IMR-90 (cell line): ENCODE data around the gene HS2ST1. TPM values are rescaled to one million over a fixed set of nuclear protein-coding genes. Genes with fewer than 3 reads are reported as not detected.

ENCODE experiments used
- ATAC-seq: fragments of 200-7000 bp; cut with Tn5 transposase; 2 replicates; pipeline ENCODE4 v1.9.1; 2020; ENCODE audit warnings: low read depth, mild to moderate bottlenecking, moderate library complexity
- BruUV-seq: library from RNA; stranded (reverse); fragments of 400-500 nt; replicated peaks from 2 replicates; lab custom pipeline; 2021; lab: Mats Ljungman, UMichigan
- CTCF ChIA-PET: fragments of 300-600 bp; formaldehyde crosslinking; extraction: SDS; loops from one replicate; lab custom pipeline; 2021; ENCODE audit warnings: antibody characterized with exemption; lab: Yijun Ruan, JAX
- POLR2A ChIA-PET: fragments of 300-600 bp; sonication (Branson Sonifier 250); formaldehyde crosslinking; loops from one replicate; lab custom pipeline; 2022; ENCODE audit warnings: antibody characterized with exemption; ENCODE audit not compliant: unreplicated experiment; lab: Charles Lee
- DNase-seq: peaks from one replicate; pipeline ENCODE4 v3.0.0; 2013
- H2AFZ ChIP-seq: replicated peaks from 2 replicates; pipeline ENCODE3; 2013; ENCODE audit warnings: low read length, mild to moderate bottlenecking; ENCODE audit not compliant: poor library complexity
- H2AK5ac ChIP-seq: 2 replicates; pipeline ENCODE4 v1.6.1; 2013; ENCODE audit warnings: low read depth, low read length, inconsistent platforms
- H2AK9ac ChIP-seq: replicated peaks from 2 replicates; pipeline ENCODE3; 2013; ENCODE audit warnings: mild to moderate bottlenecking, low read depth, low read length, moderate library complexity; ENCODE audit not compliant: poor library complexity
- H2BK120ac ChIP-seq: 2 replicates; pipeline ENCODE4 v1.6.1; 2013; ENCODE audit warnings: low read depth, low read length, inconsistent platforms
- H2BK15ac ChIP-seq: 3 replicates; pipeline ENCODE4 v1.6.1; 2013; ENCODE audit warnings: low read depth, low read length, inconsistent platforms
- H2BK20ac ChIP-seq: 2 replicates; pipeline ENCODE4 v1.6.1; 2013; ENCODE audit warnings: low read depth, mild to moderate bottlenecking, inconsistent platforms, low read length, moderate library complexity
- H2BK5ac ChIP-seq: 2 replicates; pipeline ENCODE4 v1.6.1; 2013; ENCODE audit warnings: mild to moderate bottlenecking, low read depth, low read length, inconsistent platforms; ENCODE audit not compliant: poor library complexity, severe bottlenecking
- H3K14ac ChIP-seq: replicated peaks from 2 replicates; pipeline ENCODE4 v1.6.1; 2013; ENCODE audit warnings: low read depth, low read length, inconsistent platforms
- H3K18ac ChIP-seq: 2 replicates; pipeline ENCODE4 v1.6.1; 2013; ENCODE audit warnings: low read depth, low read length, control low read depth
- H3K23ac ChIP-seq: 2 replicates; pipeline ENCODE4 v1.6.1; 2013; ENCODE audit warnings: low read depth, low read length, inconsistent platforms
- H3K27ac ChIP-seq: 2 replicates; pipeline ENCODE4 v1.5.1; 2013; ENCODE audit warnings: mild to moderate bottlenecking, control low read depth, low read length; ENCODE audit not compliant: insufficient read depth
- H3K27me3 ChIP-seq: 2 replicates; pipeline ENCODE4 v1.6.1; 2013; ENCODE audit warnings: low read length; ENCODE audit not compliant: control insufficient read depth, insufficient read depth
- H3K36me3 ChIP-seq: 2 replicates; pipeline ENCODE4 v1.6.1; 2013; ENCODE audit warnings: low read length, mixed read lengths; ENCODE audit not compliant: control insufficient read depth, insufficient read depth
- H3K4ac ChIP-seq: 2 replicates; pipeline ENCODE4 v1.6.1; 2013; ENCODE audit warnings: low read depth, low read length, inconsistent platforms
- H3K4me1 ChIP-seq: 2 replicates; pipeline ENCODE4 v1.6.1; 2013; ENCODE audit warnings: low read length, mixed read lengths; ENCODE audit not compliant: control insufficient read depth, insufficient read depth
- H3K4me2 ChIP-seq: 2 replicates; pipeline ENCODE4 v1.6.1; 2013; ENCODE audit warnings: low read depth, mild to moderate bottlenecking, control low read depth, low read length, moderate library complexity
- H3K4me3 ChIP-seq: 2 replicates; pipeline ENCODE4 v1.5.1; 2013; ENCODE audit warnings: low read depth, mild to moderate bottlenecking, control low read depth, low read length, moderate library complexity; ENCODE audit not compliant: insufficient read depth
- H3K56ac ChIP-seq: 2 replicates; pipeline ENCODE4 v1.6.1; 2013; ENCODE audit warnings: low read length, inconsistent platforms; ENCODE audit not compliant: insufficient read depth; ENCODE audit errors: extremely low read depth
- H3K79me1 ChIP-seq, 2 experiments: 2 replicates each; pipeline ENCODE4 v1.6.1; 2013; ENCODE audit warnings: low read length in 2 of 2, inconsistent platforms in 1 of 2, low read depth in 1 of 2
- H3K9ac ChIP-seq: 2 replicates; pipeline ENCODE4 v1.6.1; 2013; ENCODE audit warnings: low read depth, low read length, control low read depth
- H3K9me1 ChIP-seq: 2 replicates; pipeline ENCODE4 v1.6.1; 2013; ENCODE audit warnings: low read length, inconsistent platforms; ENCODE audit not compliant: insufficient read depth
- H3K9me3 ChIP-seq: 2 replicates; pipeline ENCODE4 v1.6.1; 2013; ENCODE audit warnings: low read length; ENCODE audit not compliant: control insufficient read depth, insufficient read depth
- H4K20me1 ChIP-seq: 2 replicates; pipeline ENCODE4 v1.6.1; 2013; ENCODE audit warnings: low read length, inconsistent platforms; ENCODE audit not compliant: insufficient read depth
- H4K5ac ChIP-seq: 2 replicates; pipeline ENCODE4 v1.6.1; 2013; ENCODE audit warnings: mild to moderate bottlenecking, low read depth, low read length, control low read depth
- H4K8ac ChIP-seq, 2 experiments: 2 replicates each; pipeline ENCODE4 v1.6.1; 2013; ENCODE audit warnings: low read depth in 2 of 2, low read length in 2 of 2, control low read depth in 1 of 2, inconsistent platforms in 1 of 2
- H4K91ac ChIP-seq: 2 replicates; pipeline ENCODE4 v1.6.1; 2013; ENCODE audit warnings: low read depth, low read length, inconsistent platforms; ENCODE audit not compliant: insufficient read depth
- BHLHE40 ChIP-seq: fragments of 150-350 bp; IDR thresholded peaks from 2 replicates; pipeline ENCODE4 v1.6.1; 2016; ENCODE audit warnings: mild to moderate bottlenecking, low read depth, low read length
- CEBPB ChIP-seq: IDR thresholded peaks from 2 replicates; pipeline ENCODE4 v1.6.1; 2012; ENCODE audit warnings: low read depth, low read length, improper control_type of control experiment
- CHD1 ChIP-seq: IDR thresholded peaks from 2 replicates; pipeline ENCODE4 v1.6.1; 2012; ENCODE audit warnings: low read depth, low read length, improper control_type of control experiment
- CTCF ChIP-seq: conservative IDR thresholded peaks from 2 replicates; pipeline ENCODE4 v1.5.1; 2012; ENCODE audit warnings: mild to moderate bottlenecking, low read depth, low read length, improper control_type of control experiment
- ELK1 ChIP-seq: fragments of 150-350 bp; IDR thresholded peaks from 2 replicates; pipeline ENCODE4 v1.6.1; 2016; ENCODE audit warnings: low read depth, mild to moderate bottlenecking, low read length, moderate library complexity, borderline replicate concordance
- FOS ChIP-seq: fragments of 150-350 bp; IDR thresholded peaks from 2 replicates; pipeline ENCODE4 v1.6.1; 2016; ENCODE audit warnings: low read depth, low read length
- MAFK ChIP-seq: IDR thresholded peaks from 2 replicates; pipeline ENCODE4 v1.6.1; 2012; ENCODE audit warnings: low read depth, low read length, improper control_type of control experiment
- MAZ ChIP-seq: IDR thresholded peaks from 2 replicates; pipeline ENCODE4 v1.6.1; 2012; ENCODE audit warnings: low read depth, mild to moderate bottlenecking, low read length, improper control_type of control experiment, moderate library complexity, borderline replicate concordance
- MXI1 ChIP-seq: IDR thresholded peaks from 2 replicates; pipeline ENCODE4 v1.6.1; 2012; ENCODE audit warnings: low read depth, mild to moderate bottlenecking, low read length, moderate library complexity, borderline replicate concordance
- NFE2L2 ChIP-seq: fragments of 150-350 bp; IDR thresholded peaks from 2 replicates; pipeline ENCODE4 v1.6.1; 2016; ENCODE audit warnings: low read depth, mild to moderate bottlenecking, low read length
- POLR2A ChIP-seq: IDR thresholded peaks from 2 replicates; pipeline ENCODE4 v1.6.1; 2012; ENCODE audit warnings: mild to moderate bottlenecking, low read depth, low read length
- RAD21 ChIP-seq: IDR thresholded peaks from 2 replicates; pipeline ENCODE4 v1.6.1; 2012; ENCODE audit warnings: low read length, improper control_type of control experiment
- RCOR1 ChIP-seq: IDR thresholded peaks from 2 replicates; pipeline ENCODE4 v1.6.1; 2012; ENCODE audit warnings: mild to moderate bottlenecking, low read length, improper control_type of control experiment; ENCODE audit not compliant: insufficient replicate concordance
- RFX5 ChIP-seq: IDR thresholded peaks from 2 replicates; pipeline ENCODE4 v1.8.0; 2012; ENCODE audit warnings: low read depth, mild to moderate bottlenecking, low read length, moderate library complexity
- SMC3 ChIP-seq: fragments of 150-350 bp; IDR thresholded peaks from 2 replicates; pipeline ENCODE4 v1.6.1; 2016; ENCODE audit warnings: low read depth, mild to moderate bottlenecking, antibody characterized with exemption, low read length, moderate library complexity
- USF2 ChIP-seq: fragments of 150-350 bp; IDR thresholded peaks from 2 replicates; pipeline ENCODE4 v1.6.1; 2017; ENCODE audit warnings: mild to moderate bottlenecking, antibody characterized with exemption, low read length, low read depth
- WGBS, 2 experiments: methylation state at CpG; one replicate each; pipeline versions ENCODE4 v1.1.5 to v1.1.7; 2013; ENCODE audit warnings: missing lambda C conversion rate in 2 of 2; ENCODE audit not compliant: insufficient read length in 1 of 2; ENCODE audit errors: extremely low coverage in 2 of 2; 5-methylcytosine and 5-hydroxymethylcytosine counted together
- dilution Hi-C: fragments of 300-500 bp; cut with HindIII; formaldehyde crosslinking; loops from one replicate; pipeline ENCODE4 v1.14.3; 2018; ENCODE audit warnings: low sequenced_read_pairs; ENCODE audit not compliant: unreplicated experiment
- in situ Hi-C: fragments of 300-500 bp; cut with MboI; formaldehyde crosslinking; loops from 3 replicates; pipeline ENCODE4 v1.14.3; 2019; ENCODE audit warnings: low sequenced_read_pairs, inconsistent platforms, mixed read lengths
- intact Hi-C: fragments of 100-400 bp; cut with micrococcal nuclease; formaldehyde crosslinking; loops from 2 replicates; pipeline ENCODE4 v1.10.0; 2022
- polyA plus RNA-seq, 3 experiments: library from polyadenylated mRNA; depleted of rRNA; stranded (reverse); fragments of >200 nt; gene quantifications; 2 replicates each; pipeline ENCODE4 v1.2.3, GENCODE V29; 2012; ENCODE audit warnings: low replicate concordance in 1 of 3
- total RNA-seq: library from RNA; depleted of rRNA; stranded (reverse); fragments of >200 nt; gene quantifications from 2 replicates; pipeline ENCODE4 v1.2.3, GENCODE V29; 2012

HS2ST1 gene
- total and polyA plus RNA-seq, 2 of the 4 experiments (the other 2 are of a cell fraction) = 7.8 to 13.1 TPM

- POLR2A ChIA-PET = no interaction called here
Observed at GRCh38 chr1:86925742-86926141, 11.3 kb downstream of the HS2ST1 start.

More at GRCh38 chr1:86925742-86926141, 11.3 kb downstream of the HS2ST1 start:
- H2BK20ac ChIP-seq = no peak overlapping the region
- intact Hi-C loops (no loop called here), dilution Hi-C loops (no loop called here), in situ Hi-C loops (no loop called here)
- H3K9me3 ChIP-seq = peaks cover 5% of the 10 kb centered on the region; the same call in 1 of the 2 replicates
- no peak overlapping the region for H3K27ac ChIP-seq
- H3K18ac ChIP-seq = no peak overlapping the region
- no peak overlapping the region for H3K4me3 ChIP-seq
- H3K9me1 ChIP-seq = no peaks in the 10 kb centered on the region
- H3K79me1 ChIP-seq = peaks cover 11 to 13% of the 10 kb centered on the region in 2 experiments; a peak in 3 of 4 replicates
- no peak overlapping the region for H2BK5ac ChIP-seq
- H2AK5ac ChIP-seq = no peak overlapping the region
- H2BK120ac ChIP-seq = no peak overlapping the region
- no TSS peak for BruUV-seq
- H4K20me1 ChIP-seq = no peaks in the 10 kb centered on the region; the same call in 1 of the 2 replicates
- no peaks in the 10 kb centered on the region for H3K36me3 ChIP-seq
- CTCF ChIA-PET = no interaction called here
- H3K14ac ChIP-seq = no peak overlapping the region
- no peak overlapping the region for H3K56ac ChIP-seq
- H2AFZ ChIP-seq = no peak overlapping the region
- no peak overlapping the region for H3K4me2 ChIP-seq
- TF ChIP-seq RFX5 (no peak), CHD1 (no peak), SMC3 (no peak), MXI1 (no peak), RCOR1 (no peak), BHLHE40 (no peak), RAD21 (no peak), FOS (no peak), CEBPB (no peak), USF2 (no peak), POLR2A (no peak), ELK1 (no peak), NFE2L2 (no peak), MAZ (no peak), CTCF (no peak), MAFK (no peak)
- no peak overlapping the region for H2AK9ac ChIP-seq
- no peaks in the 10 kb centered on the region for H3K4me1 ChIP-seq
- no peak overlapping the region for H4K91ac ChIP-seq
- no peaks in the 10 kb centered on the region for H3K27me3 ChIP-seq
- H3K23ac ChIP-seq = no peak overlapping the region
- DNase-seq = no peak
- H4K5ac ChIP-seq = no peak overlapping the region
- no peak for ATAC-seq
- H3K9ac ChIP-seq = no peak overlapping the region
- no CpG with 5 or more reads among the region's 1 CpG for WGBS, 2 experiments
- H2BK15ac ChIP-seq = no peak overlapping the region
- H3K4ac ChIP-seq = no peak overlapping the region
- H4K8ac ChIP-seq = no peak overlapping the region
